ENCODE results near the gene CPEB1.

CPEB1 gene

DNA sequence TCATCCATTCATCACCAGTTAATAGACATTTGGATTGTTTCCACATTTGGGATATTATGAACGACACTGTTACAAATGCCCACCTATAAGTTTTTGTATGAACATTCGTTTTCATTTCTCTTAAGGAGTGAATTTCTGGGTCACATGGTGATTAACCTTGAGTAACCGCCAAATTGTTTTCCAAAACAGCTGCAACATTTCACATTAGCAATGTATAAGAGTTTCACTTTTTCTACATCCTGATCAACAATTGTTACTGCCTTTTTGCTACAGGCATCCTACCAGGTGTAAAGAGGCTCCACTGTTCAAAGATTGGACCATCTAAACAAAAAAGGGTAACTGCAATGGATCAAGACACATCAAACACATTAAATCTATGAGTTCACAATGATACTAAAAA is 52.0 kb downstream of the CPEB1 start:
- no peak for DNase-seq (ENCODE audit: low spot score)

DNA sequence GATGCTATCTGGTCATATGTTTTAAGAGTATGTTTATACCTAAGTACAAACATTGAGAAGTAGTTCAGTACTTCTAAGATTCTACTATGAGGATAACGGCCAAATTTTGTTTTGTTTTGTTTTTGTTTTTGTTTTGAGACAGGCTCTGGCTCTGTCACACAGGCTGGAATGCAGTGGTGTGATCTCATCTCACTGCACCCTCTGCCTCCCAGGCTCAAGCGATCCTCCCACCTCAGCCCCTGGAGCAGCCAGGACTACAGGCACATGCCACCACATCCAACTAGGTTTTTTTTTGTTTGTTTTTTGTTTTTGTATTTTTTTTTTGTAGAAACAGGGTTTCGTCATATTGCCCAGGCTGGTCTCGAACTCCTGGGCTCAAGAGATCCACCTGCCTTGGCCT is 59.4 kb downstream of the CPEB1 start:
- no peak for DNase-seq (ENCODE audit: low spot score)

DNA sequence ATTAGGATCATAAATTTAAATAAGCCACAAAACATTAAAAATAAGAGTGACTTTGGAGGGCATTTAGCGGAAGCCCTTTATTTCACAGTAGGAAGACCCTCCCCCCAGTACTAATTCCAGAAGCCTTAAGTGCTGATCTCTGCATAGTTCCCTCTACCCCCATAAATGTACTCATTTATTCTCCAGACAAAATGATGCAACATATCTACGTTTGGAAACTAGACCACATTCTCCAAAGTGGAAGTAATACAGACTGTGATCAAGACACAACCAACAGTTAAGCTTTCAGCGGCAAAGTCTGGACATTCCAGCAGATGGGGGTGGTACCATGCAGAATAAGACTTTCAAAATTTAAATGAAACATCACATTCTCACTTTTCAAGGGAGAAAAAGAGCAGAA is 62.1 kb downstream of the CPEB1 start:
- no peak for DNase-seq (ENCODE audit: low spot score)

DNA sequence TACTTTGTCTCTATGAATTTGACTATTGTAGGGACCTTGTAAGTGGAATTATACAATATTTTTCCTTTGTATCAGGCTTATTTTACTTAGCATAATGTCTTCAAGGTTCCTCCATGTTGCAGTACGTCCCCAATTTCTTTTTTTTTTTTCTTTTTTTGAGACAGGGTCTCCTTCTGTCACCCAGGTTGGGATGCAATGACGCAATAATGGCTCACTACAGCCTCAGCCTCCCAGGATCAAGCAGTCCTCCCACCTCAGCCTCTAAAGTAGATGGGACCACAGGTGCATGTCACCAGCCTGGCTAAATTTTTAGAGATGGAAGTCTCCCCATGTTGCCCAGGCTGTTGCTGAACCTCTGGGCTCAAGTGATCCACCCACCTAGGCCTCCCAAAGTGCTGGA is 66.5 kb downstream of the CPEB1 start:
- no peak for DNase-seq (ENCODE audit: low spot score)

DNA sequence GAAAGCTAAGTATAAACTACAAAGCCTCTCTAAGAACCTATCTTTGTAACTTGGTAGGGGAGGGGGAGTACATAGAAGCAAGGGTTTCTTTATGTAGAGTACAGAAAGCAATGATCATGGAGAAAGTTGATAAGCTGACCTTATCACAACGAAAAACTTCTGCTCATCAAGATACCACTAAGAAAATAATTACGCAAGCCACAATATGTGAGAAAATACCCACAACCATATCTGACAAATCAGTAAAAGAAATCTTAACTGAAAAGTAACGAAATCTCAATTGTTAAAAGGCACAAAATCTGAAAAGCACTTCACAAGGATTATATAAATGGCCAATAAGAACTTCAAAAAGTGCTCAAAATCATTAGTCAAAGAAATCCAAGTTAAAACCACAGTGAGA is 71.8 kb downstream of the CPEB1 start:
- no peak for DNase-seq (ENCODE audit: low spot score)

DNA sequence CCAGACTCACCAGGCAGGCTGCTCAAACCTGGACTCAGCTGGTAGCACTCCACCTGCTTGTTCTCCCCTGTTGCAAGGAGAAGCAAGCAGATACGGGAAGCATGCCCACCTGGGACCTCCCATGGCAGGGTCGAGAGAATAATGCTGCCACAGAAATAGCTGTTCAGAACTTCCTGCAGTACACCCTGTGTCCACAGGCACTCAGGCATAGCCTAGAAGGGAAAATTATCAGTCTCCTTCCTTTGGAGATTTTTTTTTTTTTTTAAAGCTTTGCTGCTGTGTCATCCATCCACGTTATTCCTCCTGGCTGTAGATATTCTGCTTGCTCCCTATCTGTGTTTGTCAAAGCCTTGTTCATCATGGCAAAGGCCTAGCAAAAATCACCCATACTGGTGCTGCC is 74.2 kb downstream of the CPEB1 start:
- DNase-seq (ENCODE audit: low spot score): no peak

DNA sequence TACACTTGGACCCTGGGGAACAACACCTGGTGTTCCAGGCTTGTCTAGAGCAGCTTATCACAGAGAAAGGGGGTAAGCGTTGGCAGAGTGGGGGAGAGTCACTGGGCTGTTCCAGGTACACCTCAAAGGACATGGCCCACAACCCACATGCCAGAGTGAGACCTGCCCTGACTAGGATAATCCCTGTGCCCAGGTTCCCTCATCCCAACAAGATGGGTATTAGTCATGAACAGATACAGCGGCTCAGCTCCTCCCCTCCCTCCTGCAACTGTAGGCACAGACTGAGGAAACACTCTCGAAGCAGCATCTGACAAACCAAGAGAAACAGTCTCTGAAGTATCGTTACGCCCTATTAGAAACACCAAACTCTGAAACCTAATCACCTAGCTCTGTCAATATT is 74.9 kb downstream of the CPEB1 start:
- no peak for DNase-seq (ENCODE audit: low spot score)

DNA sequence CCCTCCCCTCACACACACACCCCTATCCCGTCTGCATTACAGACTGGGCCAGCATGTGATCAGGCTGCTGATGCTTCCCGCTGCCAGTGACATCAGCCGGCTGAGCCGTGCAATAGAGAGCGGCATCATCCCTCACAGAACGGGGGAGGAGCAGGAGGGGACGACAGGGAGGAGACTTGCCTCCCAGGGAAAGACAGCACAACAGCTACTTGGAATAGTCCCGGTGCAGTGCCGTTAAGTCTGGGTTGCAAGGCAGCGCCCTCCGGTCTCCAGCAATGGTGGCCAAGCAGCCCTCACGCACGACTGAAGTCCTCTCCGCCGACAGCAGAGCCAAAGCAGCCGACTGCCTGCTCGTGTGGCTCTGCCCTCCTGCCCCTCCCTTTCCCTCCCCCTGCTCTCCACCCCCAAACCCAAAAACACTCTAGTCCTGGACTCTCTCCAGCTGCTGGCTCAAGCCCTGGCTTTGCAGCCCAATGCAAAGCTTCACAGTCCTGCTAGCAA is 75.4 kb downstream of the CPEB1 start:
- peak; percentile 3 for DNase-seq (ENCODE audit: low spot score)

DNA sequence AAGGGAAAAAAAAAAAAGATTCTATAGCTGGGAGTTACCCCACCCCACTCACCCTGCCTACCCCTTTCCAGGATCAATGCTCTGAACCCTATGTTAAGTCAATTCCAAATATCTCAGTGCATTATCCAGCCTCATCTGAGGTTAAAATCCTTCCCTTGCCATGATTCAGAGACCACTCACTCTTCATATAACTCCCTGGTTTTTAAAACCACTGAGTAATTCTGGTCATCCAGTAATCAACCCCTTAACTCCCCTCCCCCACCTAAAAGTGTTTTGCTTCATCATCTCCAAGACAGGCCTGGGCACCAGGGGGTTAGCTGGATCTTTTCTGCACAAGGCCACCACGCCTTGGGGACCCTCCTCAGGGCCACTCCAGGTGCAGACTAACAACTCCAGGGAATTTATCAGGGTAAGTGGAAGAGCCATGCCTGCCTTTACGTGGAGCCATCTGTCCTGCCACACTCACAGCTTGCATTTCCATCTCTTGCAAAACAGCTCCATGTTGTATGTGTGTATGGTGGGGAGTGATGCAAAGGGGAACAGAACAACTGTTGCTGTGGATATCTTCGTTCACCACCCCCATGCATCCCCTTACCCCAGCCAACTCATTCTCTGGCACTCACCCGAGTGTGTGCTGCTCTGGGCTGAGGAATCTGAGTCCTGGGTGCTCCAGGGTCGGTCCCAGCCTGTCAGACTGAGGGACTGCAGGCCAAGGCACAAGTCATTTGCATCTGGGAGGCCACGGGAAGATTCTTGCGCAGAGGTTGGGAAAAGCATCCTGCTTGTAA is 76.2 kb downstream of the CPEB1 start:
- no peak for DNase-seq (ENCODE audit: low spot score)

DNA sequence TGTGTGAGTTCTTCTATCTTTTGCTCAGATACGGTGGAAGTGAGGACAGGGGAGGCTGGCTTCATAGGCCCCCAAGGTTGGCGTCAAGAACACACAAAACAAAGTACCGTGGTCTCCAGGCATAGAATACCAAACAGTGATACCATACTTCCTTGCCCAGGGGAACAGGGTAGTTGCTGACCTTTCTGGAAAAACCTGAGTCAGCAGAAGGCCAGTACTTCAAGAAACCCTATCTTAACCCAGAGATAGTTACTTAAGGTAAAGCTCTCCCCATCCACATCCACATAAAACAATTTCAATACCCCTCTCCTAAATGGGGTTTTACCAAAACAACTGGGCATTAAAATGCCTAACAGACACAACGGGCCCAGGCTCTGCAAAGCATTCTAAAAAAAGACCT is 77.3 kb downstream of the CPEB1 start:
- DNase-seq (ENCODE audit: low spot score): no peak

DNA sequence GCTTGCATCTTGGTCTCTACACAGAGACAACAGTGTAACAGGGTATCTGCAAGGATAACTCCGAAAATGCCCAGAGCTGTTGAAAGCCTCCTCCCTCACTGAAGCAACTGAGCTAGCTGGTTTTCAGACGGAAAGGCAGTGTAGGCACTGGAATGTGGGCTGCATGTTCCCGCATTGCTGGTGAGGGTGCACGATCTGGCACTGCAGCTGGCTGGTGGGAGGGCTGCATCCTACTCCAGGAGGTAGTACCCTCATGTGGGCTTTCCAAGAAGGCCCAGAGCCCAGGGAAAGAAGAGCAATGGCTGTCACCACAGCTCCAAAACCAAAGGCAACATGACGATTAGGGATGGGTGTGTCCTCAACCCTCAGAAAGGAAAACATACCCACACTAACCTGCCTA is 78.2 kb downstream of the CPEB1 start:
- no peak for DNase-seq (ENCODE audit: low spot score)

DNA sequence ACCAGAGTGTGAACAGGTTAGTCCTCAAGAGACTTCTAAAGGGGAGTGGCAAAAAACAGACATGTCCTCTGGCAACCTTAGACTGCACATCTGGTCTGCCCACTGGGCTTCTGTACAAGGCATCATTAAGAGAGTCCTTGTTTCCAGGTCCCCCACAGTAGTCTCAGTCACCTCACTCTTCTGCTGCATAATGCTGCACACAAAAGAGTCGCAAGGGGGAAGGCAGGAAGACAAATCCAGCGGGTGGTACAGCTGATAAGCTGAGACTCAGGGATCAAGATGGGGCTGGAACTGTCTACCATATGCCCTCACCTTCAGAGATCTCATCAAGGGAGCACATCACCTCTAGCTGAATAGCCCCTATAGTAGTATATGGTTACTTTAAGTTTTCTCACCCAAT is 79.5 kb downstream of the CPEB1 start:
- DNase-seq (ENCODE audit: low spot score): no peak

DNA sequence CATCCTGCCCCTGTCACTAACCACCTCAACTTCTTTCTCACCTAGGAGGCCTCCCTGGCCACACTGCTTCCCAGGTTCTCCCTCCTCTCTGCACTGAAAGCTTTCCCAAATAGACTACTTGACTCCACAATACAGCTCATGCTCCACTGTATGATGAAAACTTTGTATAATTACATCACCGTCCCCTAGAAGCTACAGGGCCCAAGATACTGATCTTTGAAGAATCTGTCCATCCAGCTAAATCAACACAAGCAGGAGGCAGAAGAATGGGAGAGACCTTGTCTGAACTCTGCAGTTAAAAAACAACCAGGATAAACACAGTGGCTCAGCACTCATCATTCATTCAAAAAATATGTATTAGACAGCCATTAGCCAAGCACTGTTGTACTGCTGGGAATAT is 80.5 kb downstream of the CPEB1 start:
- DNase-seq (ENCODE audit: low spot score): no peak

DNA sequence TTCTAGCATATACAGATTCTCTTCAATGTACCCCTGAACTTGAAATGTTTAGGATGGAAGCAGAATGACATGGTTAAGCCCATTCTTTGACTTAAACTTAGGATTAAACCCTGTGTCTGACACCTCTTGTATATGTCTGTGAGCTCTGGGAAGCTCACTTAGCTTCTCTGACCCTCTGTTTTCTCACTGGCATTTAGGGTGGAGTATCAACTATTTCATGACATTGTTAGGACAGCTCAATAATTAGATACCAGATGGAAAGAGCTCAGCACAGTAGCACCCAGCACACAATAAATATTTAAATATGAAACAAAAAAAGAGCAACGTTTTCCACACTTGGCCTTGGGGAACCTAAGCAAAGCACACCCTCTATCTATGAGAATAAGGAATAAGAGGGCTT is 88.7 kb downstream of the CPEB1 start:
- DNase-seq (ENCODE audit: low spot score): no peak

DNA sequence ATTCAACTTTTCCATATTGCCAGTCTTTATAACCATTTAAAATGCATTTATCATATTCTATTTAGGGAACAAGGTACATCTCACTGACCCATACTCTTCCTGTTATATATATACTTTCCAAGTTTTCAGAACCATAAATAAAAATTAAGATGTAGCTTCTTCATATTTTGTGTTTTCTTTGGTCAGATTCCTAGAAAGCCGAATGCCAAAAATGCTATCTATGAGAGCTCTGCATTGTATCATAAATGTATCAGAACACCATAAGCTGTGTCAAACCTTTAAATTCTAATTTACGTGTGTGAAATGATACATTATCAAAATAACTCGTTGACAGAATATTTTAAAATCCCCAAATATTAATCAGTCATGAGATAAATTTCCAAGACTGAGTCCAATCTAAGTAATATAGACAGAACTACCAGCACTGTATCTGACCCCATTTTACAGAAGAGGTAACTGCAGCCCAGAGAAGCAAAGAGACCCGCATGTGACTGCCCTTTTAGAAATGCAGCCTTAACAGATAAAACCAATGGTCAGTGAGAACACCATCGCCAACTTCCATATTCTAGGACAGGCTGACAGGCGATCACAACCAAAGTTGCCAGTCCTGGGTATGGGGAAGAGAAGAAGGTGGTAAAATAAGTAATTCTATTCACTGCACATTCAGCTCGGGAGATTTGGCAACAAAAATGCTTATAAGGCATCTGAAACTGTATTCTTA is 90.7 kb downstream of the CPEB1 start:
- DNase-seq (ENCODE audit: low spot score): no peak

DNA sequence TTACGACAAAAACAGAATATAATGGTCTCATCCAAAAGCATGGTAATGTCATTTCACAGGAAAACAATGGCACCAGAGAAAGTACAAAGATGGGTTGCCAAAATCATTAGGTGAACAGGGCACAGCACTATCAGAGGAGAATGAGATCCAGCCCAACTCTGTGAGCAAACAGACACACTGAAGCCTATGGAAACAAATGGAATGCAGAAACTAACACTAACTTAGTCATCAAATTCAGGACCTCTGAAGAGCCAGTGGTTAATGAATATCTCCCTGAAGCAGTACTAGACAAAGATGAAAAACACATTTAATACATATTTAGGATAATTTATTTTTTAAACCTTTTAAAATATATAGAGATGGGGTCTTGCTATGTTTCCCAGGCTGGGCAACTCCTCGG is 92.3 kb downstream of the CPEB1 start:
- DNase-seq (ENCODE audit: low spot score): no peak

DNA sequence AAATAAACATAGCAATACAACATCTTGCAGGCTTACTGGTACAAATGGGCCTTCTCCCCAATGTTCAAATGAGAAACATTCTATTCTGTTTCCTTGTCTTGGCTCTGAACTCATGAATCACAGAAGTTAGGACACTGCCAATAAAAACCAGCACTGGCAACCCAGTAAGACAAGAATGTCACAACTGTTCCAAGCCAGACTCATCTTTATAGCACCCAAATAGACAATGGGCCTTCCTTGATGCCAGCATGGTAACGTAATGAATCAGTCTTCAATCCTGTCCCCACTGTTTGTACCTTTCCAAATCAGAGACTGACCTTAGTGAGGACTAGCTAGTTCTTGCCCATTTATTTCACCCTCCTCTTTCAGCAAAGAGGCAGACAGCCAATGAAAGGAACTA is 92.8 kb downstream of the CPEB1 start:
- no peak for DNase-seq (ENCODE audit: low spot score)

DNA sequence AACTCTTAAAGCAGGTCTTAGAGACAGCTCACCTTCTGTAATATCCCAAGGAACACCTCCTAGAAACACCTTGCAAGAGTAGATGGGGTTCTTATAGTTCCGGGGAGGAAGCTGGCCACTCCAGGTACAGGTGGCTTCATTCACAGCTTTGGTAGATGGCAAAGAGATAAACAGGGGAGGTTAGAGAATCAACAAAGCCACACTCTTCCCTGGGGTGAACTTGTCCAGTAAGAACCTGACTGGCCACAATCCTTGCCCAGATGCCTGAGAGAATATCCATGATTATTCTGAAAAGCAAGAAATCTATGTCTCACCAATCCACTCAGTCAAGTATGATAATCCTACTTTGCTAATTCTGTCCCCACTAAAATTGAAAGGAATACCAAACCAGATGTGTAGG is 93.3 kb downstream of the CPEB1 start:
- DNase-seq (ENCODE audit: low spot score): no peak

DNA sequence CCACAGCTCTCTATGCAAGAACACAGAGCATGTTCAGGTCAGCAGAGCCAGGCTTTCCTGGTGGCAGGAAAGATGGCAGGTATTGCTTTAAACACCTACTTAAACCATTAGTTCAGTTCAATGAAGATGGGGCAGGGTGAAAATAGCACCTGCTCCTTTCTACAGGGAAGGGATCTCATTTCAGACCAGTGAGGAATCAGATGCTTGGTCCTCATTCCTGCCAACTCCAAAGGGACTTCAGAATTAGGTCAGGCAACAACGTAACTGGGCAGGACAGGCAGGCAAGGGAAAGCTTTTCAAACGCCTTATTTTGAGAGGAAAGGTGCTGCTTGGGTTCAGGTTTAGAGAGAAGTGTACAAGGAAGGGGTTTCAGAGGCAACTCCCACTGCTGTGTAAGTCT is 94.3 kb downstream of the CPEB1 start:
- DNase-seq (ENCODE audit: low spot score): no peak

DNA sequence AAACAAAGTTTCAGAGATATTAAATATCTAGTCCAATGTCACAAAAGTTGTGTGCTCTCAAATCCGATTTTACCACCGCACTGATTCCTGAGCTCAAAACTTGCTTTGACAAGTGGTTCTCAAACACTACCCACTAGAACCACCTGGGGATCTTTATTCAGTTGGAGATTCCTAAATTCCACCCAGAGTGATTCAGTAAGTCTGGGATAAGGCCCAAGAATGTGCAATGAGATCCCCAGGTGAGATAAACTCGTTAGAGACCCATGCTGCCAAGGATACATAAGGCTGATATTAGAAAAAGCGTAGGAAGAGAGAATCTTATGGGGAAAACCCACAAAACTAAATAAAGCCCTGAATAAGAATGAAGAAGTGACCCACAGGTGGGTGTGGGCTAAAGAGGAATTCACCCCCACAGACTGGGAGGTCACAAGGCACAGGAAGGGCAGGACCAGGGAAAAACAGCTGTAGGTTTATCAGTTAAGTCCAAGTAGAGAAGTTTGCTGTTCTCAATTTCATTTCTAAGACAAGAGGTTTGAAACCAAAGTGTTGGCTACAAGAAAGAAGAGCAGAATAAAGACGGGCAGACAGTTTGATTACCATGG is 95.4 kb downstream of the CPEB1 start:
- DNase-seq (ENCODE audit: low spot score): no peak

DNA sequence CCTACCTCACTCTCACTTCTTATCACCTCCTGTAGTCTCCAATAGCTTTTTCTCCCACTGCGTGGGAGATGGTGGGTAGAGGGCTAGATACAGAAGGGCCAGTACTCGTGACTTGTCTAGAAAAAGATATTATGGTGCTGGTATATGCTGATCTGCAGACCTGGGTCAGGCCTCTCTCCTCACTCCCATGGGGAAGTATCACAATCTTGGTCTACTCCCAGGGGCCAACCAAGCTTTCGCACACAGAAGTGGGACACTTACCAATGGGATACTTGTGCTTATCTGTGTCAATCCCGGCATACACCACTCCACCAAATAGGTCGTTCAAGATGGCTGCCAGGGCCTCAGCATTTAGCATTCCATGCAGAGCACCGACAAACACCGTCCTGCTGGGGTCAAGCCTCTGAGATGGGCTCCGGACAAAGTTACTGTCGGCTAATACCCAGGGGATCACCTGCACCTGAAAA is 97.9 kb downstream of the CPEB1 start:
- no peak for DNase-seq (ENCODE audit: low spot score)

DNA sequence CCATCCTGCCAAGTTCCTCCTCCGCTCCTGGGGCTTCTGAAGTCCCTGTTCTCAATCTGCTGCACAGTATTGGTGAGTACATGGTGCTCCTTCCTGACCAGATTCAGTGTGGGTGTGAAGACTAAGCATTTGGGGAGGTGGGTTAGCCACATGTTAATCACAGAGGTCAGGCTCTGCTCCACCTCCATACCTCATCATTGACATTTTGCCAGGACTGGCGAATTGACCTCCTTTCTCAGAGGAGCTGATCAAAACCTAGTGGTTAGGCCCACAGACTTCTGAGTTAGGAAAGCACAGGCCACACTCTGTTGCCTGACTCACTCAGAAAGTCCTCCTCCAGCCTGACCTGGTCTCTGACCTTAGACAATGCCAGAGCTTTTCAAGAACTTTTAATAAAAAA is 98.5 kb downstream of the CPEB1 start:
- no peak for DNase-seq (ENCODE audit: low spot score)

DNA sequence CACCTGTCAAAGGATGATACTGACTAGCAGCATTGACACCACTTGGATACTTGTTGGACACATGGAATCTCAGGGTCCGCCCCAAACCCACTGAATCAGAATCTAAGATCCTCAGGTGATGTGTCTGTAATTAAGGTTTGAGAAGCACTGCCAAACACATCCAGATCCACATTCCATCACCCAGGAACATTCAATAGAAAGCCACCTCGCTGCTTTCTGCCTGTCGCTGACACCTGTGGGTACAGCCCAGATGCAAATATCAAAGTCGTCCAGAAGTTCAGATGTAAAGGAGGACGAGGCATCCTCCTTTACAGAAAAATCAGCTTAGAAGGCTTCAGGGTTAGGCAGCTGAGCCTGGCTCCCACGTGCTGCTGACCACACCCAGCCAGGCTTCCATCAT is 101.7 kb downstream of the CPEB1 start:
- no peak for DNase-seq (ENCODE audit: low spot score)

Measured in COLO829 (cell line).